Aortic smooth muscle cell (primary cell): ENCODE measurements around the gene PGK1. TPM values are rescaled to one million over a fixed set of nuclear protein-coding genes. Genes with fewer than 3 reads are reported as not detected.

Source experiments
- total RNA-seq: library from RNA; depleted of rRNA; stranded (reverse); fragments of >200 nt; gene quantifications from 2 replicates; pipeline ENCODE4 v1.2.3, GENCODE V29; 2014

Gene PGK1
- 243 and 266 TPM in 2 replicates for total RNA-seq

GRCh38 chrX:78103623-78104446 is at the start of gene PGK1:
Gene PGK1 (plus strand): TSS chrX:78104248. CDS start chrX:78104341, 93 bp downstream.

DNA sequence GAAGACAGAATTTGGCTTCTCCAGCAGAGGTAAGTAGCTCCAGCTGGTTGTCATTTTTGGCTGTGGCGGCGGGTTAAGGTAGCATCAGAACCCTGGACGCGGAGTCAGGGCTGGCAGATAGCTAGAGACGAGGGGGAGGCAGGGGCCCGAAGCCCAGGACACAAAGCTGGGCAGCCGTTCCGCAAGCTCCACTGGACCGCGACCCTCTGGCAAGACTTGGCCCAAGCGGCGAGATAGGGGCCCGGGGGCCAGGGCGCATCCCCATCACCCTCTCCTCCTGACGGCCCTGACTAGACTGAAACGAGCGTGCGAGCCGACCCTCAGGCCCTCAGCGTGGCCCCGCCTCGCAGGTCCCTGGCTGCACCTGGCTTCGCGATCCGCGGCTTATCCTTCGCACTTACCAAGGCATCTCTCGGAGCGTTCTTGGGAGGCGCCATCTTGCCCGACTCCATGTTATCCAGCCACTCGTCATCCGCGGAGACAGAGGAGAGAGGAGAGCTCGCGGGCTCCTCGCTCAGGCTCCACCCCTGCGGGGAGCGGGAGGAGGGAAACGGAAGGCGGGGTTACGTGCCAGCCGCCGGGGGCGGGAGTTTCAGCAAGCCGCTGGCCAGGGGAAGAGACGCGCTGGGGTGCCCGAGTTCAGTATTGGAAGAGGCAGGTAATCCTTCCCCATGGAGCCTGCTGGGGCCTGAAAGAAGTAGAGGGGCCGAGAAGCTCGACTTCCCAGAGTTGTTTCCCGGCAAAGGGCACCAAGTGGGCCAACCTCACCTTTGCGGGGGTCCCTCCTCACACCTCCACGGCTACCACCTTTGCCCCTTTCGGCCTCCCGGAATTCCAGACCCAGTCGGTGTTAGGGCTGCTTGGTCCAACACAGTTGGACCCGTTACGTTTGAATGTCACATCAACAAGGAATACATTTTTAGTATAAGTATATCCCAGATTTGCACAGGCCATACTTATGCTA is 35.4 kb downstream of the PGK1 start, which contains the start of gene TAF9B:
TSS of gene TAF9B (minus strand) at position 491 of the 964 bp plus-strand sequence. CDS start at position 452, 39 bp downstream.

Other genes starting within 250 kb of the PGK1 start
- 478 and 593 TPM in 2 replicates for gene MAGT1, start 208.8 kb upstream of the PGK1 start, total RNA-seq
- gene COX7B, start 204.8 kb upstream of the PGK1 start, total RNA-seq = 475 and 584 TPM in 2 replicates
- 18.2 and 20.3 TPM in 2 replicates for gene ATP7A, start 193.6 kb upstream of the PGK1 start, total RNA-seq
- not detected in 2 replicates for gene PGAM4, start 134.6 kb upstream of the PGK1 start, total RNA-seq
- 46.8 and 50.9 TPM in 2 replicates for gene TAF9B, start 35.4 kb downstream of the PGK1 start, total RNA-seq
- gene CYSLTR1, start 223.4 kb downstream of the PGK1 start, total RNA-seq = 0.26 and 1.1 TPM in 2 replicates